H1 (cell line): ENCODE measurements around the gene DCDC2B. TPM values are rescaled to one million over a fixed set of nuclear protein-coding genes. Genes with fewer than 3 reads are reported as not detected.

Experiments
- CTCF ChIA-PET: fragments of 300-600 bp; sonication (Branson Sonifier 250); formaldehyde crosslinking; loops from one replicate; lab custom pipeline; 2021; ENCODE audit not compliant: partially characterized antibody; lab: Charles Lee
- POLR2A ChIA-PET: fragments of 300-600 bp; sonication (Branson Sonifier 250); formaldehyde crosslinking; loops from one replicate; lab custom pipeline; 2021; ENCODE audit warnings: inconsistent platforms; ENCODE audit not compliant: partially characterized antibody; lab: Charles Lee
- DNase-seq, 2 experiments: peaks; one replicate each; pipeline versions ENCODE4 v3.0.0 to v3.0.0-alpha.2; 2010 to 2022; ENCODE audit warnings: low spot score in 2 of 2, low read depth in 1 of 2, mixed read lengths in 1 of 2
- FAIRE-seq: peaks from 2 replicates; lab custom pipeline; 2011; peaks lifted over from hg19 to GRCh38; lab: Jason Lieb, UNC
- H2AFZ ChIP-seq: 2 replicates; pipeline ENCODE4 v1.8.1; 2012; ENCODE audit warnings: low read length, inconsistent platforms
- H2AK5ac ChIP-seq: 2 replicates; pipeline ENCODE4 v1.6.1; 2013; ENCODE audit warnings: low read depth, low read length
- H2BK120ac ChIP-seq: replicated peaks from 2 replicates; pipeline ENCODE3; 2013; ENCODE audit warnings: low read depth, low read length, inconsistent platforms
- H2BK12ac ChIP-seq: 2 replicates; pipeline ENCODE4 v1.6.1; 2013; ENCODE audit warnings: low read depth, low read length
- H2BK15ac ChIP-seq: 2 replicates; pipeline ENCODE4 v1.6.1; 2013; ENCODE audit warnings: low read length
- H2BK20ac ChIP-seq: 2 replicates; pipeline ENCODE4 v1.6.1; 2013; ENCODE audit warnings: low read length
- H2BK5ac ChIP-seq: 2 replicates; pipeline ENCODE4 v1.6.1; 2013; ENCODE audit warnings: low read depth, low read length
- H3K14ac ChIP-seq: 2 replicates; pipeline ENCODE4 v1.6.1; 2013; ENCODE audit warnings: inconsistent platforms; ENCODE audit not compliant: insufficient read length
- H3K18ac ChIP-seq: 2 replicates; pipeline ENCODE4 v1.6.1; 2013; ENCODE audit warnings: low read length; ENCODE audit errors: extremely low read depth
- H3K23ac ChIP-seq: 2 replicates; pipeline ENCODE4 v1.6.1; 2013; ENCODE audit warnings: inconsistent platforms; ENCODE audit not compliant: insufficient read length
- H3K23me2 ChIP-seq: 2 replicates; pipeline ENCODE4 v1.6.1; 2013; ENCODE audit warnings: low read depth, low read length
- H3K27ac ChIP-seq: 2 replicates; pipeline ENCODE4 v1.6.1; 2011; ENCODE audit warnings: low read depth, low read length, inconsistent platforms
- H3K27me3 ChIP-seq, 4 experiments: replicated peaks in 1 of 4; 1 replicate in 1 of 4; 2 replicates in 3 of 4; pipeline versions ENCODE4 v1.6.1 to v1.8.1; 2011 to 2013; ENCODE audit warnings: low read length in 3 of 4, mild to moderate bottlenecking in 3 of 4, inconsistent platforms in 2 of 4, mixed read lengths in 2 of 4, moderate library complexity in 1 of 4; ENCODE audit not compliant: control insufficient read depth in 3 of 4, insufficient read depth in 3 of 4; ENCODE audit errors: extremely low read depth in 1 of 4
- H3K36me3 ChIP-seq, 4 experiments: 2 replicates each; pipeline versions ENCODE4 v1.6.1 to v1.8.1; 2011 to 2013; ENCODE audit warnings: mild to moderate bottlenecking in 4 of 4, low read length in 3 of 4, moderate library complexity in 2 of 4, control low read depth in 1 of 4, inconsistent platforms in 1 of 4; ENCODE audit not compliant: insufficient read depth in 4 of 4, control insufficient read depth in 2 of 4
- H3K4ac ChIP-seq: replicated peaks from 2 replicates; pipeline ENCODE3; 2013; ENCODE audit warnings: low read length, low read depth, mixed read lengths, inconsistent platforms; ENCODE audit not compliant: insufficient read length
- H3K4me1 ChIP-seq, 4 experiments: replicated peaks in 1 of 4; 1 replicate in 1 of 4; 2 replicates in 3 of 4; pipeline versions ENCODE4 v1.6.1 to v1.8.1; 2011 to 2013; ENCODE audit warnings: low read length in 3 of 4, inconsistent platforms in 2 of 4, mixed read lengths in 1 of 4; ENCODE audit not compliant: insufficient read depth in 4 of 4, control insufficient read depth in 3 of 4
- H3K4me2 ChIP-seq, 2 experiments: 2 replicates each; pipeline versions ENCODE4 v1.6.1 to v1.8.1; 2011 to 2013; ENCODE audit warnings: low read depth in 2 of 2, low read length in 2 of 2, control low read depth in 1 of 2, inconsistent platforms in 1 of 2, mild to moderate bottlenecking in 1 of 2; ENCODE audit not compliant: insufficient read depth in 1 of 2
- H3K4me3 ChIP-seq, 4 experiments: fragments of 200-600, 300-600 bp in 1 of 4; sonication (generic), shearing (Covaris generic), sonication (Bioruptor Twin) in 1 of 4; 2 replicates each; pipeline versions ENCODE4 v1.5.1 to v1.8.1; 2011 to 2016; ENCODE audit warnings: low read length in 4 of 4, low read depth in 3 of 4, control low read depth in 2 of 4, inconsistent platforms in 2 of 4, mild to moderate bottlenecking in 2 of 4, mixed read lengths in 1 of 4, moderate library complexity in 1 of 4; ENCODE audit not compliant: insufficient read depth in 2 of 4; ENCODE audit errors: extremely low read depth in 1 of 4
- H3K56ac ChIP-seq: replicated peaks from 2 replicates; pipeline ENCODE3; 2013; ENCODE audit warnings: low read depth, mild to moderate bottlenecking, mixed read lengths, low read length, inconsistent platforms; ENCODE audit not compliant: insufficient read length
- H3K79me1 ChIP-seq: 2 replicates; pipeline ENCODE4 v1.6.1; 2013; ENCODE audit warnings: low read depth, low read length, control low read depth
- H3K79me2 ChIP-seq, 2 experiments: 2 replicates each; pipeline versions ENCODE4 v1.6.1 to v1.8.1; 2012 to 2013; ENCODE audit warnings: low read length in 2 of 2, mild to moderate bottlenecking in 2 of 2, inconsistent platforms in 1 of 2; ENCODE audit not compliant: insufficient read depth in 2 of 2, control insufficient read depth in 1 of 2
- H3K9ac ChIP-seq, 4 experiments: replicated peaks in 1 of 4; 1 replicate in 1 of 4; 2 replicates in 3 of 4; pipeline versions ENCODE4 v1.6.1 to v1.8.1; 2011 to 2013; ENCODE audit warnings: low read depth in 3 of 4, low read length in 3 of 4, control low read depth in 2 of 4, mild to moderate bottlenecking in 2 of 4, moderate library complexity in 2 of 4, inconsistent platforms in 1 of 4; ENCODE audit errors: extremely low read depth in 1 of 4
- H3K9me3 ChIP-seq, 2 experiments: 2 replicates each; pipeline versions ENCODE4 v1.6.1 to v1.8.1; 2012 to 2013; ENCODE audit warnings: mild to moderate bottlenecking in 2 of 2, moderate library complexity in 2 of 2, control low read depth in 1 of 2, inconsistent platforms in 1 of 2, low read depth in 1 of 2, low read length in 1 of 2, mixed read lengths in 1 of 2; ENCODE audit not compliant: insufficient read depth in 2 of 2
- H4K20me1 ChIP-seq, 2 experiments: replicated peaks in 1 of 2; 2 replicates each; pipeline versions ENCODE3 to v1.8.1; 2011 to 2013; ENCODE audit warnings: inconsistent platforms in 2 of 2, low read length in 2 of 2, mild to moderate bottlenecking in 1 of 2; ENCODE audit not compliant: insufficient read depth in 2 of 2, control insufficient read depth in 1 of 2
- H4K5ac ChIP-seq: 2 replicates; pipeline ENCODE4 v1.6.1; 2013; ENCODE audit warnings: low read length, low read depth, mixed read lengths, inconsistent platforms; ENCODE audit not compliant: insufficient read length
- H4K8ac ChIP-seq: 2 replicates; pipeline ENCODE4 v1.8.0; 2013; ENCODE audit warnings: mild to moderate bottlenecking, moderate library complexity, low read length, inconsistent platforms; ENCODE audit not compliant: insufficient read depth; ENCODE audit errors: extremely low read depth
- H4K91ac ChIP-seq: replicated peaks from 2 replicates; pipeline ENCODE3; 2013; ENCODE audit warnings: low read length, mixed read lengths, inconsistent platforms; ENCODE audit not compliant: insufficient read length
- KDM4A ChIP-seq: IDR thresholded peaks from one replicate; pipeline ENCODE4 v1.7.1; 2012; ENCODE audit warnings: low read depth, mild to moderate bottlenecking, moderate library complexity, low read length, inconsistent platforms; ENCODE audit not compliant: severe bottlenecking
- RNF2 ChIP-seq: fragments of 200-900, 300-1000 bp; sonication (generic); IDR thresholded peaks from 2 replicates; pipeline ENCODE4 v1.7.1; 2016; ENCODE audit warnings: borderline replicate concordance, low read depth, mild to moderate bottlenecking, antibody characterized with exemption, low read length; ENCODE audit not compliant: poor library complexity, severe bottlenecking; ENCODE audit errors: missing control alignments
- WGBS, 2 experiments: shearing (Covaris generic) in 1 of 2; methylation state at CpG; one replicate each; pipeline versions ENCODE4 v1.1.6 to v1.1.7; 2013 to 2015; ENCODE audit warnings: low lambda C conversion rate in 2 of 2, mixed read lengths in 2 of 2, inconsistent platforms in 1 of 2, low coverage in 1 of 2, missing lambda C conversion rate in 1 of 2; ENCODE audit not compliant: insufficient replicate concordance in 2 of 2, insufficient coverage in 1 of 2, insufficient read length in 1 of 2; ENCODE audit errors: extremely low coverage in 1 of 2, missing lambda C conversion rate in 1 of 2; 5-methylcytosine and 5-hydroxymethylcytosine counted together
- polyA plus RNA-seq, 7 experiments: library from polyadenylated mRNA; depleted of rRNA in 3 of 7; stranded (reverse) in 5 of 7; unstranded in 2 of 7; fragments of >200 nt in 5 of 7; fragments of 200-250 nt in 2 of 7; gene quantifications; 1 replicate in 5 of 7; 2 replicates in 1 of 7; 4 replicates in 1 of 7; pipeline versions ENCODE4 v1.2.1 to v1.2.3, GENCODE V29; 2011 to 2013; ENCODE audit warnings: missing spikeins in 2 of 7, mixed read lengths in 2 of 7
- total RNA-seq: library from RNA; stranded (reverse); fragmentation: NEBNext Ultra II Directional; extraction: Animal tissue kit (Norgen Biotek cat#: 25700); gene quantifications from 2 replicates; pipeline ENCODE4 v1.2.1, GENCODE V29; 2021

DCDC2B gene
- total and polyA plus RNA-seq, 2 of the 8 experiments (the other 6 are each of a cell fraction or from before 2014, with no cell fraction given), result not detected

GRCh38 chr1:32179193-32179442 lies 29.8 kb upstream of the DCDC2B start:
- Histone ChIP-seq H3K18ac (peak overlapping the region; percentile 65), H3K27ac (peak overlapping the region; percentile 13; the same call in 1 of the 2 replicates), H3K36me3 (peaks cover 6 to 25% (median 13%) of the 10 kb centered on the region in 4 experiments), H2BK12ac (0 out of 2 replicates have a peak overlapping the region, but pooled peaks have one; percentile 20), H3K4me1 (peaks cover 8 to 15% (median 10%) of the 10 kb centered on the region in 4 experiments; a peak in 6 of 7 replicates), H2BK120ac (no peak overlapping the region), H2AK5ac (no peak overlapping the region), H3K4me3 (peak overlapping the region in 3 of 4 experiments; percentile 17 to 89 (median 36); a peak in 6 of 8 replicates), H4K5ac (peak overlapping the region; percentile 84), H4K91ac (peak overlapping the region; percentile 50), H2BK15ac (no peak overlapping the region), H3K23me2 (peaks cover 2% of the 10 kb centered on the region; the same call in 1 of the 2 replicates), H2AFZ (peak overlapping the region; percentile 93), H3K56ac (peak overlapping the region; percentile 14), H4K8ac (no peak overlapping the region), H3K23ac (no peak overlapping the region), H3K79me2 (peaks cover 3 to 27% of the 10 kb centered on the region in 2 experiments), H3K4ac (no peak overlapping the region), H3K79me1 (peaks cover 3% of the 10 kb centered on the region; the same call in 1 of the 2 replicates), H3K27me3 (no peaks in the 10 kb centered on the region), H2BK20ac (no peak overlapping the region), H3K4me2 (peak overlapping the region; percentile 82 to 91), H3K9ac (peak overlapping the region in 2 of 4 experiments; percentile 36 to 48; a peak in 4 of 7 replicates), H2BK5ac (peak overlapping the region; percentile 62; the same call in 1 of the 2 replicates), H3K14ac (no peak overlapping the region), H4K20me1 (peaks cover 0 to 2% of the 10 kb centered on the region in 2 experiments), H3K9me3 (no peaks in the 10 kb centered on the region)
- WGBS, 2 experiments, result 38% methylated on average over 7 of the region's 7 CpGs; no CpG with 5 or more reads in 1 of the 2 experiments
- ChIA-PET CTCF (interaction anchor here (1.2 to 1.6 kb wide), 2 partner anchors 37 to 68 kb away, joined by 4 to 5 read pairs; no protein-coding TSS in a partner anchor), POLR2A (interaction anchor here (0.6 to 18.1 kb wide), 21 partner anchors 10 to 472 kb away, joined by 3 to 332 read pairs (median 4); partner anchors contain the start of genes CCDC28B, HDAC1, IQCC and KPNA6)
- FAIRE-seq, result no peak
- no peak for DNase-seq
- no peak for TF ChIP-seq RNF2
- peak; percentile 11 for TF ChIP-seq KDM4A
